IMR-90 (cell line): ENCODE measurements around the gene ALKBH6. TPM values are rescaled to one million over a fixed set of nuclear protein-coding genes. Genes with fewer than 3 reads are reported as not detected.
A peak's percentile ranks its signal among the peaks of the same experiment; 100 is the strongest.
"Not testable (repeated sequence)": the region's sequence is repeated elsewhere in the genome, so short reads cannot be mapped to it uniquely, and the experiment has no call there.

Experiments
- ATAC-seq: fragments of 200-7000 bp; cut with Tn5 transposase; 2 replicates; pipeline ENCODE4 v1.9.1; 2020; ENCODE audit warnings: low read depth, mild to moderate bottlenecking, moderate library complexity
- BruUV-seq: library from RNA; stranded (reverse); fragments of 400-500 nt; replicated peaks from 2 replicates; lab custom pipeline; 2021; lab: Mats Ljungman, UMichigan
- CTCF ChIA-PET: fragments of 300-600 bp; formaldehyde crosslinking; extraction: SDS; loops from one replicate; lab custom pipeline; 2021; ENCODE audit warnings: antibody characterized with exemption; lab: Yijun Ruan, JAX
- POLR2A ChIA-PET: fragments of 300-600 bp; sonication (Branson Sonifier 250); formaldehyde crosslinking; loops from one replicate; lab custom pipeline; 2022; ENCODE audit warnings: antibody characterized with exemption; ENCODE audit not compliant: unreplicated experiment; lab: Charles Lee
- DNase-seq: peaks from one replicate; pipeline ENCODE4 v3.0.0; 2013
- H2AFZ ChIP-seq: replicated peaks from 2 replicates; pipeline ENCODE3; 2013; ENCODE audit warnings: low read length, mild to moderate bottlenecking; ENCODE audit not compliant: poor library complexity
- H2AK5ac ChIP-seq: 2 replicates; pipeline ENCODE4 v1.6.1; 2013; ENCODE audit warnings: low read depth, low read length, inconsistent platforms
- H2AK9ac ChIP-seq: replicated peaks from 2 replicates; pipeline ENCODE3; 2013; ENCODE audit warnings: mild to moderate bottlenecking, low read depth, low read length, moderate library complexity; ENCODE audit not compliant: poor library complexity
- H2BK120ac ChIP-seq: 2 replicates; pipeline ENCODE4 v1.6.1; 2013; ENCODE audit warnings: low read depth, low read length, inconsistent platforms
- H2BK15ac ChIP-seq: 3 replicates; pipeline ENCODE4 v1.6.1; 2013; ENCODE audit warnings: low read depth, low read length, inconsistent platforms
- H2BK20ac ChIP-seq: 2 replicates; pipeline ENCODE4 v1.6.1; 2013; ENCODE audit warnings: low read depth, mild to moderate bottlenecking, inconsistent platforms, low read length, moderate library complexity
- H2BK5ac ChIP-seq: 2 replicates; pipeline ENCODE4 v1.6.1; 2013; ENCODE audit warnings: mild to moderate bottlenecking, low read depth, low read length, inconsistent platforms; ENCODE audit not compliant: poor library complexity, severe bottlenecking
- H3K14ac ChIP-seq: replicated peaks from 2 replicates; pipeline ENCODE4 v1.6.1; 2013; ENCODE audit warnings: low read depth, low read length, inconsistent platforms
- H3K18ac ChIP-seq: 2 replicates; pipeline ENCODE4 v1.6.1; 2013; ENCODE audit warnings: low read depth, low read length, control low read depth
- H3K23ac ChIP-seq: 2 replicates; pipeline ENCODE4 v1.6.1; 2013; ENCODE audit warnings: low read depth, low read length, inconsistent platforms
- H3K27ac ChIP-seq: 2 replicates; pipeline ENCODE4 v1.5.1; 2013; ENCODE audit warnings: mild to moderate bottlenecking, control low read depth, low read length; ENCODE audit not compliant: insufficient read depth
- H3K27me3 ChIP-seq: 2 replicates; pipeline ENCODE4 v1.6.1; 2013; ENCODE audit warnings: low read length; ENCODE audit not compliant: control insufficient read depth, insufficient read depth
- H3K36me3 ChIP-seq: 2 replicates; pipeline ENCODE4 v1.6.1; 2013; ENCODE audit warnings: low read length, mixed read lengths; ENCODE audit not compliant: control insufficient read depth, insufficient read depth
- H3K4ac ChIP-seq: 2 replicates; pipeline ENCODE4 v1.6.1; 2013; ENCODE audit warnings: low read depth, low read length, inconsistent platforms
- H3K4me1 ChIP-seq: 2 replicates; pipeline ENCODE4 v1.6.1; 2013; ENCODE audit warnings: low read length, mixed read lengths; ENCODE audit not compliant: control insufficient read depth, insufficient read depth
- H3K4me2 ChIP-seq: 2 replicates; pipeline ENCODE4 v1.6.1; 2013; ENCODE audit warnings: low read depth, mild to moderate bottlenecking, control low read depth, low read length, moderate library complexity
- H3K4me3 ChIP-seq: 2 replicates; pipeline ENCODE4 v1.5.1; 2013; ENCODE audit warnings: low read depth, mild to moderate bottlenecking, control low read depth, low read length, moderate library complexity; ENCODE audit not compliant: insufficient read depth
- H3K56ac ChIP-seq: 2 replicates; pipeline ENCODE4 v1.6.1; 2013; ENCODE audit warnings: low read length, inconsistent platforms; ENCODE audit not compliant: insufficient read depth; ENCODE audit errors: extremely low read depth
- H3K79me1 ChIP-seq, 2 experiments: 2 replicates each; pipeline ENCODE4 v1.6.1; 2013; ENCODE audit warnings: low read length in 2 of 2, inconsistent platforms in 1 of 2, low read depth in 1 of 2
- H3K9ac ChIP-seq: 2 replicates; pipeline ENCODE4 v1.6.1; 2013; ENCODE audit warnings: low read depth, low read length, control low read depth
- H3K9me1 ChIP-seq: 2 replicates; pipeline ENCODE4 v1.6.1; 2013; ENCODE audit warnings: low read length, inconsistent platforms; ENCODE audit not compliant: insufficient read depth
- H3K9me3 ChIP-seq: 2 replicates; pipeline ENCODE4 v1.6.1; 2013; ENCODE audit warnings: low read length; ENCODE audit not compliant: control insufficient read depth, insufficient read depth
- H4K20me1 ChIP-seq: 2 replicates; pipeline ENCODE4 v1.6.1; 2013; ENCODE audit warnings: low read length, inconsistent platforms; ENCODE audit not compliant: insufficient read depth
- H4K5ac ChIP-seq: 2 replicates; pipeline ENCODE4 v1.6.1; 2013; ENCODE audit warnings: mild to moderate bottlenecking, low read depth, low read length, control low read depth
- H4K8ac ChIP-seq, 2 experiments: 2 replicates each; pipeline ENCODE4 v1.6.1; 2013; ENCODE audit warnings: low read depth in 2 of 2, low read length in 2 of 2, control low read depth in 1 of 2, inconsistent platforms in 1 of 2
- H4K91ac ChIP-seq: 2 replicates; pipeline ENCODE4 v1.6.1; 2013; ENCODE audit warnings: low read depth, low read length, inconsistent platforms; ENCODE audit not compliant: insufficient read depth
- CEBPB ChIP-seq: IDR thresholded peaks from 2 replicates; pipeline ENCODE4 v1.6.1; 2012; ENCODE audit warnings: low read depth, low read length, improper control_type of control experiment
- CTCF ChIP-seq: conservative IDR thresholded peaks from 2 replicates; pipeline ENCODE4 v1.5.1; 2012; ENCODE audit warnings: mild to moderate bottlenecking, low read depth, low read length, improper control_type of control experiment
- WGBS, 2 experiments: methylation state at CpG; one replicate each; pipeline versions ENCODE4 v1.1.5 to v1.1.7; 2013; ENCODE audit warnings: missing lambda C conversion rate in 2 of 2; ENCODE audit not compliant: insufficient read length in 1 of 2; ENCODE audit errors: extremely low coverage in 2 of 2; 5-methylcytosine and 5-hydroxymethylcytosine counted together
- dilution Hi-C: fragments of 300-500 bp; cut with HindIII; formaldehyde crosslinking; loops from one replicate; pipeline ENCODE4 v1.14.3; 2018; ENCODE audit warnings: low sequenced_read_pairs; ENCODE audit not compliant: unreplicated experiment
- in situ Hi-C: fragments of 300-500 bp; cut with MboI; formaldehyde crosslinking; loops from 3 replicates; pipeline ENCODE4 v1.14.3; 2019; ENCODE audit warnings: low sequenced_read_pairs, inconsistent platforms, mixed read lengths
- intact Hi-C: fragments of 100-400 bp; cut with micrococcal nuclease; formaldehyde crosslinking; loops from 2 replicates; pipeline ENCODE4 v1.10.0; 2022
- polyA plus RNA-seq, 3 experiments: library from polyadenylated mRNA; depleted of rRNA; stranded (reverse); fragments of >200 nt; gene quantifications; 2 replicates each; pipeline ENCODE4 v1.2.3, GENCODE V29; 2012; ENCODE audit warnings: low replicate concordance in 1 of 3
- total RNA-seq: library from RNA; depleted of rRNA; stranded (reverse); fragments of >200 nt; gene quantifications from 2 replicates; pipeline ENCODE4 v1.2.3, GENCODE V29; 2012

The ALKBH6 gene
- total and polyA plus RNA-seq, 2 of the 4 experiments (the other 2 are of a cell fraction) = 12.9 to 38.7 TPM

GRCh38 chr19:36041831-36042230 is 27.8 kb upstream of the ALKBH6 start (continued):
- TF ChIP-seq CTCF = no peak

- H2AFZ ChIP-seq, intact Hi-C loops, H3K9ac ChIP-seq, POLR2A ChIA-PET, H3K9me3 ChIP-seq, H3K9me1 ChIP-seq, BruUV-seq, H3K36me3 ChIP-seq, H3K27me3 ChIP-seq, H2AK9ac ChIP-seq, H3K56ac ChIP-seq, H3K4me2 ChIP-seq, H3K4me3 ChIP-seq, ATAC-seq, in situ Hi-C loops, DNase-seq, H3K4me1 ChIP-seq, H4K20me1 ChIP-seq, dilution Hi-C loops: not testable (repeated sequence)
- H4K8ac ChIP-seq = peak overlapping the region; percentile 63 to 90
- H2AK5ac ChIP-seq = peak overlapping the region; percentile 46; the same call in 1 of the 2 replicates
- H2BK5ac ChIP-seq = peak overlapping the region; percentile 58
- peak overlapping the region; percentile 89 for H2BK120ac ChIP-seq
- peaks cover 0 to 21% of the 10 kb centered on the region in 2 experiments; a peak in 3 of 4 replicates for H3K79me1 ChIP-seq
- peak overlapping the region; percentile 78 for H4K5ac ChIP-seq
- H3K27ac ChIP-seq = peak overlapping the region; percentile 35; the same call in 1 of the 2 replicates
- WGBS, 2 experiments = 100% methylated on average over 1 of the region's 6 CpGs; no CpG with 5 or more reads in 1 of the 2 experiments
- peak overlapping the region; percentile 45 for H2BK20ac ChIP-seq
- H3K14ac ChIP-seq = peak overlapping the region; percentile 32; the same call in 1 of the 2 replicates
- peak overlapping the region; percentile 65 for H3K18ac ChIP-seq
- peak overlapping the region; percentile 93 for H3K4ac ChIP-seq
- H4K91ac ChIP-seq = peak overlapping the region; percentile 51
- TF ChIP-seq CEBPB = peak; percentile 77
- peak overlapping the region; percentile 79; the same call in 1 of the 2 replicates for H3K23ac ChIP-seq
- CTCF ChIA-PET = interaction anchor here (1.1 kb wide), 1 partner anchor 11 kb away, joined by 6 read pairs; no protein-coding TSS in a partner anchor
- peak overlapping the region; percentile 67; the same call in 2 of the 3 replicates for H2BK15ac ChIP-seq
Measured at GRCh38 chr19:36041092-36041491, 27.1 kb upstream of the ALKBH6 start.
